Skeletal muscle satellite cell (primary cell): ENCODE results near the gene PRF1.

Source experiments
- H3K27me3 ChIP-seq: 2 replicates; pipeline ENCODE4 v1.7.0; 2013; ENCODE audit warnings: low read length; ENCODE audit not compliant: control insufficient read depth, insufficient read depth
- H3K36me3 ChIP-seq: 2 replicates; pipeline ENCODE4 v1.7.0; 2013; ENCODE audit warnings: mild to moderate bottlenecking, control low read depth, low read length; ENCODE audit not compliant: insufficient read depth
- H3K4me1 ChIP-seq: 2 replicates; pipeline ENCODE4 v1.7.0; 2013; ENCODE audit warnings: low read length; ENCODE audit not compliant: control insufficient read depth, insufficient read depth
- H3K4me2 ChIP-seq: 2 replicates; pipeline ENCODE4 v1.7.0; 2013; ENCODE audit warnings: mild to moderate bottlenecking, low read length
- H3K4me3 ChIP-seq: 2 replicates; pipeline ENCODE4 v1.7.0; 2013; ENCODE audit warnings: low read length
- H3K9ac ChIP-seq: 2 replicates; pipeline ENCODE4 v1.7.0; 2013; ENCODE audit warnings: mild to moderate bottlenecking, low read depth, low read length, moderate library complexity
- H3K9me3 ChIP-seq: replicated peaks from 2 replicates; pipeline ENCODE4 v1.7.0; 2013; ENCODE audit warnings: mild to moderate bottlenecking, control low read depth, low read length

PRF1 gene

DNA sequence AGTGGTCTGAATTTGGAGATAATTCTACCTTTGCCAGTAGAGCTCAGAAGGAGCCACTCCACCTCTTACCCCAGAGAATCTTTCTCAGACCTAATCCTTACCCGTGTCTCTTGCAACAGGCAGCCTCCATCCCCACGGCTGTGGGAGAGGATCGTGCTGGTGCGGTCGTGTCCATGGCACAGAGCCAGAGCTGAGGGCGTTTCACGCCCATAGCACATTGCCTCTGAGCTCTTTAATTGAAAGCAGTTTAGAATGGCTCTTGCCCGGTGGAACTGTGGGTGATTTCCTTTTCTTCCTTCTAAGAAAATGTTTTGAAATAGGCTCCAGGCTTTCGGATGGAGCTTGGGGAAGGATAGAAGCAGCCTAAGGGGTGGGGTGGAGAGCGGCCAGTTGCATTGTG, 41.5 kb downstream of the PRF1 start:
- H3K27me3 ChIP-seq = peaks cover 15% of the 10 kb centered on the region
- no peaks in the 10 kb centered on the region for H3K9me3 ChIP-seq
- no peak overlapping the region for H3K4me3 ChIP-seq
- no peak overlapping the region for H3K9ac ChIP-seq
- H3K4me1 ChIP-seq = peaks cover 3% of the 10 kb centered on the region
- H3K4me2 ChIP-seq = no peak overlapping the region
- no peaks in the 10 kb centered on the region for H3K36me3 ChIP-seq

DNA sequence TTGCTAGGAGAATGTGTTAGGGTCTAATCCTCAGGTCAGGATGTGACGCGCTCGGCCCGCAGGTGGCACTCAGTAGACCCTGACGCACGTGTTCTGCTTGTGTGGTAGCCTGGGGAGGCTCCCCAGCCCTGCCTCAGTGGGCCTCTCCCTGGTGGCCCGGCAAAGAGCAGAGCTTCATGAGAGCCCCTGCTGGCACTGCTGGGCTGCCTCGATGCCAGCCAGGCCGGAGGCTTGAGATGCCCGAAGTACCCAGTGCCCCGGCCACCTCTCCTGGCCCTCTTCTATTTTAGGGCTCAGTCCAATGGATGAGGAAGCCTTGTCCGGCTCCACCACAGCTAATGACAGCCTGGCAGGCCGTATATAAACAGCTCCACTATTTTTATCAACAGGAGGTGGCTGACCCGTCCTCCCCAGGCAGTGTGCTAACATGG, 42.0 kb downstream of the PRF1 start:
- no peaks in the 10 kb centered on the region for H3K9me3 ChIP-seq
- H3K4me1 ChIP-seq = peaks cover 3% of the 10 kb centered on the region
- peaks cover 15% of the 10 kb centered on the region for H3K27me3 ChIP-seq
- H3K4me3 ChIP-seq = no peak overlapping the region
- H3K36me3 ChIP-seq = no peaks in the 10 kb centered on the region
- H3K9ac ChIP-seq = no peak overlapping the region
- H3K4me2 ChIP-seq = no peak overlapping the region

DNA sequence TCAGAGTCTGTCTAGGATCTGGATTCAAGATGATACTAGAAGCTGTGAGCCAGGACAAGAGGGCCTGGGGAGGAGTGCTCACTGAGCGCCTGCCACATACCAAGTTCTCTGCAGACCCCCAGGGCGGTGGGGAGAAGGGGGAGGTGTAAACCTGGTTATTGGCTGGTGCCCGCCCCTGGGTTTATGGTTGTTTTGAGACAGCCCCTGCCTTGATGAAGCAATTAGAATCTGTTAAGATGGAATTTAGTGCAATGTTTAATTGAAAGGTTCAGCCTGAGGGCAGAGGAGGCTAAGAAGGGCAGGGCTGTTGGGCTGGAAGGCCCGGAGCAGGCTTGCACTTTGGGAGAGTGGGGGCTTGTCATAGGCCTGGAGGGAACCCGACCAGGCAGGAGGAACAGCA, 42.7 kb downstream of the PRF1 start:
- H3K9me3 ChIP-seq = no peaks in the 10 kb centered on the region
- no peak overlapping the region for H3K9ac ChIP-seq
- H3K27me3 ChIP-seq = peaks cover 15% of the 10 kb centered on the region
- no peak overlapping the region for H3K4me2 ChIP-seq
- no peaks in the 10 kb centered on the region for H3K36me3 ChIP-seq
- no peak overlapping the region for H3K4me3 ChIP-seq
- peaks cover 3% of the 10 kb centered on the region for H3K4me1 ChIP-seq

DNA sequence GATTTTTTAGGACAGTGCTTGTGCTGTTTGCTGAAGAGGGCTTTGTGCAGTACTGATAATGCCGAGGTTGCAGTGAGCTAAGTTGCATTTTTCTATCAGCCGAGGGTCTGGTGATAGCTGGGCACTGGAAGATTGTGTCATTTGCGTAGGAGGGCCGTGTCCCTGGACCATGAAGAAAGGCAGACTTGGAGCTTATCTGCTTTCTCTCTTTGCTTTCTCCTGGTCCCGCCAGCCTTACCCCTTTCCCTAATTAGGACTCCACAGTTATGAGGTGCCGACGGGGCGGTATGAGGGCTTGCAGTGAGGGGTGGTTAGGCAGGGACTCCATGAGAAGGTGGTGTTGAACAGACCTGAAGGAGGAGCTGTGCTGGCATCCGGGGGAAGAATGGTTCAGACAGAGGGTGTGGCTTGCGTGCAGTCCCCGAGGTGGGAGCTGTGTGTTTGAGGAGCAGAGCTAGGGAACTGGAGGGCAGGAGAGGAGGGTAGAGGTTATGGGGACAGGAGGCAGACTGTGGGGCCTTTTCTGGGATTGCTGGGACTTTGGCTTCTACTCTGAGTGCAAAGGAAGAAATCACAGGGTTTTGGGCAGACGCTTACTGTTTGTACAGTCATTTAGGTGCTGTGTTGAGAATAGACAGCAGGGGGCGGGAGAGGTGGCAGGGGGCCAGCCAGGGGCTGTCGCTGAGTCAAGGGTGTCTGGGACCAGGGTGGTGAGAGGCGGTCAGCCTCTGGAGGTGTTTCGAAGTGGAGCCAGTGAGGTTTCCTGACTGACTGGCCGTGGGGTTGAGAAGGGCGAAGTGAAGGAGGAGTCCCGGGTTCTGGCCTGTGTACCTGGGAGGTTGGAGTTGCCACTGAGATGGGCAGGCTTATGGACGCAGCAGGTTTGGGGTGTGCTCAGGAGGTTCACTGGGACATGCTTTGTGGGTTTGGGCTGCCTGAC, 43.4 kb downstream of the PRF1 start:
- H3K4me2 ChIP-seq = peak overlapping the region; percentile 77
- H3K9me3 ChIP-seq = no peaks in the 10 kb centered on the region
- H3K4me3 ChIP-seq = peak overlapping the region; percentile 56
- H3K4me1 ChIP-seq = peaks cover 3% of the 10 kb centered on the region
- peaks cover 15% of the 10 kb centered on the region for H3K27me3 ChIP-seq
- H3K36me3 ChIP-seq = no peaks in the 10 kb centered on the region
- H3K9ac ChIP-seq = no peak overlapping the region

DNA sequence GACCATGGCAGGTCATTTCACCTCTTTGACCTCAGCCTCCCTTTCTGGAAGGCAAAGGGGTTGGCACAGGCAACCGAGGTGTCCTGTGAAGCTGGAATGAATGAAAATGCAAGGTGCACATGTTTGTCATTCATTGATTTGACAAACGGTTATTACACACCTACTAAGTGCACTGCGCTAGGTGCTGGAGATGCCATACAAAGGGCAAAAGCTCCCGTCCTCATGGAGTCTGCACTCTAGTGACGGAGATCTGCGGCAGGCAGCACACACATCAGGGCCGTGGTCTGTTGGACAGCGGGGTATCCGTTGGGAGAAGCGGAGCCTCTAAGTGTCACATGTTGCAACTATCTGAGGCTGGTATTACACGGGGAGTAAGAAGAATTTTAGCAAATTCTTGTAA, 44.2 kb downstream of the PRF1 start:
- Histone ChIP-seq H3K27me3 (peaks cover 15% of the 10 kb centered on the region), H3K4me1 (peaks cover 3% of the 10 kb centered on the region), H3K36me3 (no peaks in the 10 kb centered on the region), H3K9me3 (no peaks in the 10 kb centered on the region), H3K9ac (no peak overlapping the region), H3K4me2 (no peak overlapping the region), H3K4me3 (no peak overlapping the region)

DNA sequence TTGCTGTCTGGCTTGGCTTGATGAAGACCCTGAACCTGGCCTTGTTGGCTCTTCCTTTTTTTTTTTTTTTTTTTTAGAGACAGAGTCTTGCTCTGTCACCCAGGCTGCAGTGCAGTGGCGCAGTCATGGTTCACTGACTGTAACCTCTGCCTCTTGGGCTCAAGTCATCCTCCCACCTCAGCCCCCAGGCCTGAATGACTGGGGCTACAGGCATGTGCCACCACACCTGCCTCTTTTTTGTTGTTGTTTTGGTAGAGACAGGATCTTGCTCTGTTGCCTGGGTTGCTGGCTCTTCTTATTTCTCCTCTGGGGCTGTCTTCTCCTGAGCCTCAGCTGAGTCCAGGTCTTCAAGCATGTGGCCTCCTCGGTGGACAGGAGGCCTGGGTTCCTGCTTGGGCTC, 44.7 kb downstream of the PRF1 start:
- Histone ChIP-seq H3K36me3 (no peaks in the 10 kb centered on the region), H3K4me1 (peaks cover 3% of the 10 kb centered on the region), H3K27me3 (peaks cover 15% of the 10 kb centered on the region), H3K4me3 (no peak overlapping the region), H3K9ac (no peak overlapping the region), H3K4me2 (no peak overlapping the region), H3K9me3 (no peaks in the 10 kb centered on the region)

DNA sequence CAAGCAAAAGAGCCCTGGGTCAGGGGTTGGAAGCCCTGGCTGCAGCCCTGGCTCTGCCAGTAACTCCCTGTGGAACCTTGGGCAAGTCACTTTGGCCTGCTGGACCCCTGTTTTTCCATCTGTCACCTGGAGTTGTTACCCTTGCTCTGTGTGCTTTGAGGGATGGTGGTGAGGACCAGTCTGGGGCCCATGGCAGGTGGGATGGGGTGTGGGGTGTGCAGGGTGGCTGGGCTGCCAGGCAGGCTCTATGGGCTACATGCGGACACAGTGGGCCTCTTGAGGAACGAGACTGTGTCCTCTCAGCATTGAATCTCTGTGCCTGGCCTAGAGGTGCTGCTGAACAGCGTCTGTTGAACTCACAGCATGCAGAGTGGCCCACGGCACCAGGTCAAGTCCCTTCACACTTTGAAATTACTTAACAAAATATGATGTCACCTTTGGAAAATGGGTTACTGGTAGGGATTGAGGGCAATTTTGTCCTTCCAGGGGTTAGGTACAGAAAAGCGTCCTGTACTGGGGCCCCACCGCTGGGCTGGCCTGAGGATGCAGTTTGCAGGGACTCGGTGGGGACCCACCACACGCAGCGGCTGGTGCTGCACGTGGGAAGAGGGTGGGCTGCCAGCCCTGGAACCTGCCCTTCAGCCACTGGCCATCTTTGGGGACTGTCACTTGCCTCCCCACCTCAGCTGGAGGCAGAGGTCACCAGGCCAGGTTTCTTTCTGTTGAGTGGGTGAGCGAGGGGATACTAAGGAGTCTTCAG, 45.3 kb downstream of the PRF1 start:
- peaks cover 3% of the 10 kb centered on the region for H3K4me1 ChIP-seq
- H3K4me2 ChIP-seq = no peak overlapping the region
- no peaks in the 10 kb centered on the region for H3K9me3 ChIP-seq
- no peaks in the 10 kb centered on the region for H3K36me3 ChIP-seq
- peaks cover 15% of the 10 kb centered on the region for H3K27me3 ChIP-seq
- H3K4me3 ChIP-seq = no peak overlapping the region
- H3K9ac ChIP-seq = no peak overlapping the region

DNA sequence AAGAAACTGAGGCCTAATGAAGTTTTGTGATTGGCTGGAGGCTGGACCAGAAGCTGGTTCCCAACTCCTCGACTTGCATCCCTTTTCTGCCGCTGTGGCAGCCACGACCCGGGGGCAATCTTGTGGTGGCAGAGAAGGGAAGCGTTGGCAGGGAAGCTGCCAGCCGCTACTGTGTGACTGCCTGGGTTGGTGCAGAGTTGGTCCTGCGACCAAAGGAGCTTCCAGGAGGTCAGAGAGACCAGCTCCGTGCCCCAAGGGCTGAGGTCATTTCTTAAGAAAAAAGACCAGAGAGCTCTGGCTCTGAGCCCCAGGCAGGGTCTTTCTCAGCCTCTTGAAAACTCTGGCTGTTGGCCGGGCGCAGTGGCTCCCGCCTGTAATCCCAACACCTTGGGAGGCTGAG, 47.2 kb downstream of the PRF1 start:
- Histone ChIP-seq H3K27me3 (peaks cover 21% of the 10 kb centered on the region), H3K9me3 (no peaks in the 10 kb centered on the region), H3K9ac (no peak overlapping the region), H3K36me3 (no peaks in the 10 kb centered on the region), H3K4me1 (peaks cover 3% of the 10 kb centered on the region), H3K4me2 (no peak overlapping the region), H3K4me3 (no peak overlapping the region)

DNA sequence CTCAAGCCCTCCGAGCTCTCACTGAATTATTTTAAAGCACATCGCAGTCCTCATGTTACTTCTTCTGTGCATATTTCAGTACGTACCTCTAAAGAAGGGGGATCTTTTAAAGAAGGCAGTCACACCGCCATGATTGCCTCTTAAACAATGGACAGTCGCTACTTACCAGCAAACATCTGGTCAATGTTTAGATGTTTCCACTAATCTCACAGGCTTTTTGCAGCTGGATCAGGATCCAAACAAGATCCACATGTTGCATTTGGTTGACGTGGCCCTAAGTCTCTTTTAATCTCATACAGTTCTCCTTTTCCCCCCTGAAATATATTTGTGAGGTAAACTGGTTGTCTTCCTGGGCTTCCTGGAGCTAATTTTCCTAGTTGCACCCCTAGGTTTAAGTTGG, 50.0 kb downstream of the PRF1 start:
- Histone ChIP-seq H3K36me3 (no peaks in the 10 kb centered on the region), H3K27me3 (peaks cover 16% of the 10 kb centered on the region), H3K9ac (no peak overlapping the region), H3K9me3 (no peaks in the 10 kb centered on the region), H3K4me1 (no peaks in the 10 kb centered on the region), H3K4me3 (no peak overlapping the region), H3K4me2 (no peak overlapping the region)

DNA sequence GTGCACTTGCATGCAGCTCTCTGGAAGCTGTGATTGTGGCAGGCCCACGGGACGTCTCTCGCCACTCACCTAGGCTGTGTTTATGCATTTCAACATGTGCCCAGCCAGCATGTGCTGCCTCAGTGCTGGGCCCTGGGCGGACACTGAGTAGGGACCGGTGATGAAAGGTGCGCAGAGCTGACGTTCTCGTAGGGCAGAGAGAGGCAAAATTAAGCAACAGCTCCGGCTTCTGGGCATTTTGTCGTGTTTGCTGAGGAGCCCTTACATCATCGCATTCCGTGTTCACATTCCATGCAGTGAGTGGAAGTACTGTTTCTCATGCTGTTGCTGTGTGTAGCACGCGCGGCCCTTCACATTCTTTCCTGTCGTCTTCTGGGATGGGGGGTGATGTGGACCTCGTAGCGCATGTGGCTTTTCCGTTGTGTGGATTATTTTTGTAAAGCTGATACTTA, 50.5 kb downstream of the PRF1 start:
- H3K27me3 ChIP-seq = peaks cover 10% of the 10 kb centered on the region
- no peaks in the 10 kb centered on the region for H3K4me1 ChIP-seq
- no peak overlapping the region for H3K9ac ChIP-seq
- H3K9me3 ChIP-seq = no peaks in the 10 kb centered on the region
- no peak overlapping the region for H3K4me3 ChIP-seq
- no peaks in the 10 kb centered on the region for H3K36me3 ChIP-seq
- no peak overlapping the region for H3K4me2 ChIP-seq

DNA sequence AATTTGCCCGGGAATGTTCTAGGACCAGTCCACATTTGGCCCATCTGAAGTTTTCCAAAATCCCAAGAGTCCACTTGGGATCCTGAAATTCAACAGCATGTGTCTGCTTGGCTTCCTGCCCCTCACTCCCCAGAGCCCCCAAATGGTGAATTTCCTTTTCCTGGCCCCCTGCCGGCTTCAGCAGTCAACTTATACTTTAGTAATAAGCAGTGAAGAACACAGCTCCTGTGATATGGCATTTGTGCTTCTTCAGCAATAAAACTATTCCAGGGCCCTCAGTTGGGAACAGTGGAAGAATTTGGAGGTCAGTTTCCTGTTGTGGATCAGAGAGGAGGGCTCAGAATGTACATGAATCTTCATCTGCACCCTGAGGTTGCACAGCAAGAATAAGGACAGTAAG, 51.1 kb downstream of the PRF1 start:
- no peak overlapping the region for H3K4me2 ChIP-seq
- H3K4me1 ChIP-seq = no peaks in the 10 kb centered on the region
- peaks cover 9% of the 10 kb centered on the region for H3K27me3 ChIP-seq
- no peak overlapping the region for H3K4me3 ChIP-seq
- no peaks in the 10 kb centered on the region for H3K9me3 ChIP-seq
- H3K9ac ChIP-seq = no peak overlapping the region
- H3K36me3 ChIP-seq = no peaks in the 10 kb centered on the region
